ENCODE results near the gene LRMDA. TPM values are rescaled to one million over a fixed set of nuclear protein-coding genes. Genes with fewer than 3 reads are reported as not detected.
"Not testable (repeated sequence)": the region's sequence is repeated elsewhere in the genome, so short reads cannot be mapped to it uniquely, and the experiment has no call there.

LRMDA gene
- total RNA-seq, 4 donors from 2014 or later: 1.5 to 15.7 (median 4.6) TPM

DNA sequence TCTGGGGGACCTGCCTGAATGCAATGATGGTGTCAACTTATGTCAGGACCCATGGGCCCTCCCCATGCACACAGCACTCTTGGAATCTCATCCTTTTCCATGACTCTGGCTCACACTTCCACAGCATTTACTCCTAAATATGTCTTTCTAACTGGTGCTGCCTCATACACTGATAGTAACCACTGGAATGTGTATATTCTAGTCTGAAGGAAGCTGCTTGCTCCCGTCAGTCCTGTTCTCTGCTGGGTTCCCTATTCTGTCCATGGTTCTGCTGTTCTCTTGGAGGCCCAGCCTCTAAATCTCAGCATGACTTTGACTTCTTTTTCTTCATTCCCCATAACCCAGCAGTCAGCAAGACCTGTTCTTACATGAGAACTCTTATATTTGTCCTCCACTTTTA lies 1151.1 kb downstream of the LRMDA start:
- Histone ChIP-seq H3K36me3 (no peaks in the 10 kb centered on the region), H3K4me1 (no peaks in the 10 kb centered on the region), H3K4me3 (no peak overlapping the region), H3K9me3 (no peaks in the 10 kb centered on the region), H3K27ac (no peak overlapping the region), H3K27me3 (no peaks in the 10 kb centered on the region)
- intact Hi-C loops (cut with DNase I; ENCODE audit: low total_unique reads): no loop called here
- no peak for DNase-seq
- TF ChIP-seq POLR2A (IDR thresholded peaks at IDR 0.05): no peak
- TF ChIP-seq CTCF (IDR thresholded peaks at IDR 0.05): no peak

DNA sequence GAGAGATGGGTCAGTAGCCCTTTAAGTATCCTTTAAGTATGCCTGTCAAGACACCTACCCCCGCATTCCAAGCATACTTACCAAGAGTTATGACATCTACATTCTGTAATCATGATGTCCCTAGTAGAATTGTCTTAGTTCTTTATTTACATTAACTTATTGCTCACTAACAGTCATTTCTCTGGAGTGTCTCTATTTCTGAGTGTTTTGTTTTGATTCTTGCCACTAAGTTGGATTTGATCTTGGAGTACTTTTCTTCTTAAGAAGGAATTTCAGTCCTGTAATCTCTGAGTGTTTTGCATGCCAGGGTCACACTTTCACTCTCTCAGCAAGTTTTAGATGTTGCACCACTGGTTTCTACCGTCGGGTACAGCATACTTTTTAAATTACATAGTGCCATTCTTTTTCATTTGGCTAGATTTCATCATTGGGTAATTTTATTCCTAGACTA lies 1152.3 kb downstream of the LRMDA start:
- H3K27ac ChIP-seq: peak overlapping the region in 1 of 2 donors; percentile 19

GRCh38 chr10:76584466-76584865 lies 1153.0 kb downstream of the LRMDA start:
- H3K9me3 ChIP-seq; H3K4me1 ChIP-seq; H3K36me3 ChIP-seq; H3K27ac ChIP-seq; H3K4me3 ChIP-seq; intact Hi-C loops (cut with DNase I; ENCODE audit: low total_unique reads); H3K27me3 ChIP-seq; DNase-seq: not testable (repeated sequence)

More for the DNA sequence above, 1152.3 kb downstream of the LRMDA start:
- intact Hi-C loops (cut with DNase I; ENCODE audit: low total_unique reads): no loop called here
- no peaks in the 10 kb centered on the region for H3K9me3 ChIP-seq
- H3K4me1 ChIP-seq: no peaks in the 10 kb centered on the region
- DNase-seq: no peak
- no peaks in the 10 kb centered on the region for H3K36me3 ChIP-seq
- no peak for TF ChIP-seq CTCF (IDR thresholded peaks at IDR 0.05)
- no peak for TF ChIP-seq POLR2A (IDR thresholded peaks at IDR 0.05)
- no peaks in the 10 kb centered on the region for H3K27me3 ChIP-seq
- no peak overlapping the region for H3K4me3 ChIP-seq

MicroRNAs within 50 kb of the gene (microRNA counts, 767-probe panel; counts per million panel counts)
- microRNA hsa-miR-606: 0 counts per million in 2 donors

Small RNA genes within 50 kb of the gene (microRNA-seq; reads per million reads assigned to microRNA genes)
- gene MIR606 (ENCODE audit: borderline microRNAs expressed, borderline replicate concordance): not detected

Small RNA genes within 50 kb of the gene (small RNA-seq; reads per million reads assigned to genes)
- not detected for gene MIR606
- not detected for gene RN7SL518P
- gene RNU6-673P: not detected

Other genes with a start within 250 kb of the LRMDA start
- 100 to 1,000 TPM in 1 of 4 donors, 10 to 100 TPM in 3; 57.6 to 119 (median 76.5) TPM for gene VDAC2, start 220.8 kb upstream of the LRMDA start, total RNA-seq
- 10 to 100 TPM in 3 of 4 donors, 1 to 10 TPM in 1; 3.2 to 59.7 (median 22.9) TPM for gene COMTD1, start 195.7 kb upstream of the LRMDA start, total RNA-seq
- gene ZNF503, start 29.9 kb upstream of the LRMDA start, total RNA-seq: 10 to 100 TPM; 12.1 to 99.4 (median 26.0) TPM